ENCODE measurements around the gene MS4A2.
"Not testable (repeated sequence)": the region's sequence is repeated elsewhere in the genome, so short reads cannot be mapped to it uniquely, and the experiment has no call there.

DNA sequence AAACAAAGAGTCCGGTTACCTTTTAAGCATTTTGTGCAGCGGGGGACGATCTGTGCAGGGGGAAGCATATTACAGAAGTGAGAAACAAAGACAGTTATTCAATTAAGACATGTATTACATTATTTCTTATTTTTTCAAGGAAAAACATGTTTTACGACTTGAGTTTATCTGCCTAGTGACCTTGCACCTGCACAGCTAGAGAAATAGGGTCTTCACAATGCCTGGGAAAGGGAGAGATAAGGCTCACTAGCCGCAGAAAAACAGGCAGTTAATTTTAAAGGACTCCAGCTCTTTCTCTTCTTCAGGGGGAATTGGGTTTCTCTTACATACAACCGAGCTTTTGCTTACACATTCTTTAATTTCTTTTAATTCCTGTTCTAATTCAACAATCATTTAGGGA, 16.8 kb upstream of the MS4A2 start:
- TF ChIP-seq, protein P1, sequence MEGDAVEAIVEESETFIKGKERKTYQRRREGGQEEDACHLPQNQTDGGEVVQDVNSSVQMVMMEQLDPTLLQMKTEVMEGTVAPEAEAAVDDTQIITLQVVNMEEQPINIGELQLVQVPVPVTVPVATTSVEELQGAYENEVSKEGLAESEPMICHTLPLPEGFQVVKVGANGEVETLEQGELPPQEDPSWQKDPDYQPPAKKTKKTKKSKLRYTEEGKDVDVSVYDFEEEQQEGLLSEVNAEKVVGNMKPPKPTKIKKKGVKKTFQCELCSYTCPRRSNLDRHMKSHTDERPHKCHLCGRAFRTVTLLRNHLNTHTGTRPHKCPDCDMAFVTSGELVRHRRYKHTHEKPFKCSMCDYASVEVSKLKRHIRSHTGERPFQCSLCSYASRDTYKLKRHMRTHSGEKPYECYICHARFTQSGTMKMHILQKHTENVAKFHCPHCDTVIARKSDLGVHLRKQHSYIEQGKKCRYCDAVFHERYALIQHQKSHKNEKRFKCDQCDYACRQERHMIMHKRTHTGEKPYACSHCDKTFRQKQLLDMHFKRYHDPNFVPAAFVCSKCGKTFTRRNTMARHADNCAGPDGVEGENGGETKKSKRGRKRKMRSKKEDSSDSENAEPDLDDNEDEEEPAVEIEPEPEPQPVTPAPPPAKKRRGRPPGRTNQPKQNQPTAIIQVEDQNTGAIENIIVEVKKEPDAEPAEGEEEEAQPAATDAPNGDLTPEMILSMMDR (IDR thresholded peaks at IDR 0.05) = not testable (repeated sequence)
- not testable (repeated sequence) for TF ChIP-seq POLR2A, EP300 (IDR thresholded peaks at IDR 0.05)
